ENCODE measurements around the gene NOL6. TPM values are rescaled to one million over a fixed set of nuclear protein-coding genes. Genes with fewer than 3 reads are reported as not detected.

NOL6 gene
- total RNA-seq, 1 experiment from 2014 or later = 36.4 TPM

GRCh38 chr9:33416996-33417395 is 56.7 kb downstream of the NOL6 start:
- H3K27ac ChIP-seq (ENCODE audit: low read depth, low read length) = no peak overlapping the region; the same call in 1 of the 2 replicates

More at GRCh38 chr9:33416996-33417395, 56.7 kb downstream of the NOL6 start:
- H3K9ac ChIP-seq (ENCODE audit: low read length) = no peak overlapping the region
- H3K4me1 ChIP-seq (ENCODE audit: control insufficient read depth in 1 of 2, insufficient read depth in 2 of 2, low read length in 2 of 2) = peaks cover 35 to 42% of the 10 kb centered on the region in 2 experiments
- no peak for TF ChIP-seq ZFX (IDR thresholded peaks at IDR 0.05)
- TF ChIP-seq SIN3A (IDR thresholded peaks at IDR 0.05; ENCODE audit: low read depth) = no peak
- no peak for TF ChIP-seq EGR1 (IDR thresholded peaks at IDR 0.05; ENCODE audit: low read depth)
- no peak for TF ChIP-seq REST (IDR thresholded peaks at IDR 0.05; ENCODE audit: low read depth)
- TF ChIP-seq EZH2phosphoT487 (IDR thresholded peaks at IDR 0.05; ENCODE audit: borderline replicate concordance) = no peak
- no peak for TF ChIP-seq ZBTB33 (IDR thresholded peaks at IDR 0.05; ENCODE audit: extremely low read depth, insufficient replicate concordance, low read length)
- no peak for TF ChIP-seq CBX3 (IDR thresholded peaks at IDR 0.05; ENCODE audit: low read depth)
- no peak for TF ChIP-seq CEBPB (IDR thresholded peaks at IDR 0.05; ENCODE audit: low read depth)
- TF ChIP-seq YY1 (IDR thresholded peaks at IDR 0.05; ENCODE audit: extremely low read depth, insufficient replicate concordance, low read depth, low read length) = no peak
- TF ChIP-seq EZH2 (IDR thresholded peaks at IDR 0.05) = no peak
- TF ChIP-seq MAX (IDR thresholded peaks at IDR 0.05) = no peak
- TF ChIP-seq POLR2A (IDR thresholded peaks at IDR 0.05; ENCODE audit: borderline replicate concordance, extremely low read depth, insufficient read depth, insufficient read length) = no peak
- no peak for TF ChIP-seq JUND (IDR thresholded peaks at IDR 0.05)
- ChIA-PET RAD21 (ENCODE audit: low non-redundant PET in 1 of 2, low total read pairs in 2 of 2, uncharacterized antibody in 2 of 2, unreplicated experiment in 2 of 2) (no interaction called here), CTCF (interaction anchor here (4.9 kb wide), 1 partner anchor 35 kb away, joined by 35 read pairs; no protein-coding TSS in a partner anchor), POLR2A (no interaction called here)
- no peak for ATAC-seq
- no peak for DNase-seq (ENCODE audit: low read depth, low spot score)
- no peak overlapping the region for H2AFZ ChIP-seq (ENCODE audit: low read depth, low read length, poor library complexity, severe bottlenecking)
- H3K27me3 ChIP-seq (ENCODE audit: insufficient read depth, low read length) = no peaks in the 10 kb centered on the region
- H3K4me3 ChIP-seq (replicated peaks in 1 of 2; ENCODE audit: low read depth in 1 of 2, low read length in 2 of 2) = no peak overlapping the region
- no peaks in the 10 kb centered on the region for H3K36me3 ChIP-seq (ENCODE audit: control insufficient read depth in 1 of 2, insufficient read depth in 2 of 2, low read length in 2 of 2)
- no peaks in the 10 kb centered on the region for H4K20me1 ChIP-seq (ENCODE audit: insufficient read depth)
- BruUV-seq (replicated peaks) = no TSS peak
- H3K4me2 ChIP-seq (ENCODE audit: low read length) = no peak overlapping the region
- no peaks in the 10 kb centered on the region for H3K9me3 ChIP-seq (ENCODE audit: control insufficient read depth in 1 of 2, insufficient read depth in 1 of 2, low read depth in 1 of 2, low read length in 2 of 2)
- no peaks in the 10 kb centered on the region for H3K79me2 ChIP-seq (ENCODE audit: insufficient read depth, low read length)
- H3K9me2 ChIP-seq (ENCODE audit: insufficient read depth) = no peaks in the 10 kb centered on the region
- intact Hi-C loops (cut with micrococcal nuclease) = loop anchor here (10.0 kb wide), 1 partner anchor 62 kb away; no protein-coding TSS in a partner anchor

All from HCT116 (cell line).